ENCODE data around the gene PARP8.
"Not testable (repeated sequence)": the region's sequence is repeated elsewhere in the genome, so short reads cannot be mapped to it uniquely, and the experiment has no call there.

The PARP8 gene, protein sequence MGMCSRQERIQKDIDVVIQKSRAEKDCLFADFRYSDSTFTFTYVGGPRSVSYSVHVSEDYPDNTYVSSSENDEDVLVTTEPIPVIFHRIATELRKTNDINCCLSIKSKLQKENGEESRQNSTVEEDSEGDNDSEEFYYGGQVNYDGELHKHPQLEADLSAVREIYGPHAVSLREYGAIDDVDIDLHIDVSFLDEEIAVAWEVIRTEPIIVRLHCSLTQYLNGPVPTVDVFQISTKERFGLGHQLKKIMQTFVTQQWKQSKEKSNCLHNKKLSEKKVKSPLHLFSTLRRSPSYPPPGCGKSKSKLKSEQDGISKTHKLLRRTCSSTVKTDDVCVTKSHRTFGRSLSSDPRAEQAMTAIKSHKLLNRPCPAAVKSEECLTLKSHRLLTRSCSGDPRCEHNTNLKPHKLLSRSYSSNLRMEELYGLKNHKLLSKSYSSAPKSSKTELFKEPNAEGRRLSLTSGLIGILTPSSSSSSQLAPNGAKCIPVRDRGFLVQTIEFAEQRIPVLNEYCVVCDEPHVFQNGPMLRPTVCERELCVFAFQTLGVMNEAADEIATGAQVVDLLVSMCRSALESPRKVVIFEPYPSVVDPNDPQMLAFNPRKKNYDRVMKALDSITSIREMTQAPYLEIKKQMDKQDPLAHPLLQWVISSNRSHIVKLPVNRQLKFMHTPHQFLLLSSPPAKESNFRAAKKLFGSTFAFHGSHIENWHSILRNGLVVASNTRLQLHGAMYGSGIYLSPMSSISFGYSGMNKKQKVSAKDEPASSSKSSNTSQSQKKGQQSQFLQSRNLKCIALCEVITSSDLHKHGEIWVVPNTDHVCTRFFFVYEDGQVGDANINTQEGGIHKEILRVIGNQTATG

DNA sequence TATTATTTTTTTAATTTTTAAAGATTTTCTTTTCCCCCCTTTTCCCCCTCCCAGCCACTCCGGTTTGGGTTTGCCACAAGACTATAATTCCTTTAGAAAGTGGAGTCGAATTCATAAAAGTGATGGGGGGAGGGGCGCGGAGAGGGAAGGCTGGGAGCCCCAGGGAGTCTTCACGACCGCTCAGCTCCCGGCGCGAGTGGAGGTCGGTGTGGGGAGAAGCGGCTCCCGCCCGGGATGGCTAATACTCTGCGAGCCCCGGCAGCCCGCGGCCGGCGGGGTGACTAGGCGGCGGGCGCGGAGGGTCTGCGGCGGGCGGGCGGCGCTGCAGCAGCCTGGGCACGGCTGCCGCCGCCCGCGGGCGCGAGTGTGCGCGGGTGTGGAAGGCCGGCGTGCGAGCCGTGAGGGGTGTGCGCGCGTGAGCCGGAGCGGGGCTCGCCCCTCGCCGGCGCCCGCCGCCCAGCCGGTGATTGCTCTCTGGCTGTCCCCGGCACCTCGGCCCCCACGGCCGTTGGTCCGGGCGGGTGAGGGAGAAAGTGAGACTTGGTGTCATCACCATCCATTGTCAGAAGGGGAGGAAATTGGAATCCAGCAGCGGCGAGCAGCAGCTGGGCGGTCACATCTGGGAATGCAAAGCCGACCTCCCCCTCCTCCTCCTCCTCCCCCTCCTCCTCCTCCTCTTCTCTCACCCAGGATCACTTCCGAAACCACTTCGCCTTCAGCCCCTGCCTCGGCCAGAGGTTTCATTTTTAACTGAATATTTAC lies at the start of gene PARP8:
Gene PARP8 (plus strand): TSS at position 377 of the 762 bp plus-strand sequence. CDS start 459 bp downstream, outside the sequence.
- no peak for TF ChIP-seq GATA1 (IDR thresholded peaks at IDR 0.05; ENCODE audit: low read depth, low read length)
- no peak for TF ChIP-seq POLR2A (IDR thresholded peaks at IDR 0.05; ENCODE audit: low read length)
- peak; percentile 30 to 47 for DNase-seq

DNA sequence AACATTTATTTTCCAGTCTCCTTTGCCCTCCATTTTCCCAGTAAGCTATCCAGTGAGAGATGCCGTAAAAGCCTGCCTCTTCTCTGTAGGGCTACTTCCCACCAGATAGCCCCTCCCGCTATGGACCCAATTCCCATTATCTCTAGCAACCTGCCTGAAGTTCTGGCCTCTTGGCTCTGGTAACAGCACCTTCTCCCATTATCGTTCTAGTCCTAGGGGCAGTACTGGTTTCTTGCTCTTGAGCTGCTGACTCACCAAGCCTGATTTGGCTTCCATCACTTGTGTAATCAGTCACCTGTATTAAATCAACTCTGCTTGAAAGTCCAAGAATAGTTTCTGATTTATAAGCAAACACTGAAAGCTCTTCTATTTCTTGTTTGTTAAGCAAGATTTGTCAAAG lies 42.8 kb upstream of the PARP8 start:
- no peak for TF ChIP-seq GATA1 (IDR thresholded peaks at IDR 0.05; ENCODE audit: low read depth, low read length)
- no peak for TF ChIP-seq POLR2A (IDR thresholded peaks at IDR 0.05; ENCODE audit: low read length)
- no peak for DNase-seq

DNA sequence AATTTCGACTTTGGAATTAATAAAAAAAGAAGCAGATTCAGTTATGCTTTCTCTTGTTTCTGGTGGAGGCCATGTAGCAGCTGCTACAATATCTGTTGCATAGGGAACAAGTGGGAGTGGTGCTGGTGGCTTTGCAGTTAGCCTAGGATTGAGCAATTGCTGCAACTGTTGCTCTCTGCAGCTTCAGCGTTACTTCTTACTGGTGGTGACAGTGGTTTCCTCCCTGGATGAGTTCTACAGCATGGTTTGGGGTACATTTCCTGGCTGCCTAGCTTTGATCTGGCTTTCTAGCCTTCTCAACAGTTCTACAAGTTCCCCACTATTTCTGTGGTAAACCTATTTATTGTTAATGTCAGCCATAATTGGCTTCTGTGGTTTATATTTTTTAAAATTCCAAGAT lies 31.6 kb upstream of the PARP8 start:
- not testable (repeated sequence) for DNase-seq

DNA sequence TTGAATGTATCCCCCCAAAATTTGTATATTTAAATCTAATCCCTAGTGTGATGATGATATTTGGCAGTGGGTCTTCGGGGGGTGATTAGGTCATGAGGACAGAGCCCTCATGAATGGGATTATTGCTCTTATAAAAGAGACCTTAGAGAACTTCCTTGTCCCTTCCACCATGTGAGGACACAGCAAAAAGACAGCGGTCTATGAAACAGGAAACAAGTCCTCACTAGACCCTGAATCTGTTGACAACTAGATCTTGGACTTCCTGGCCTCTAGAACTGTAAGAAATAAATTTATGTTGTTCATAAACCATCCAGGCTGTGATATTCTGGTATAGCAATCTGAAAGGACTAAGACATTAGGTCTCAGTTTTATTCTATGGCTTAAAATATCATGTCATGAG lies 28.9 kb upstream of the PARP8 start:
- DNase-seq, result not testable (repeated sequence)

DNA sequence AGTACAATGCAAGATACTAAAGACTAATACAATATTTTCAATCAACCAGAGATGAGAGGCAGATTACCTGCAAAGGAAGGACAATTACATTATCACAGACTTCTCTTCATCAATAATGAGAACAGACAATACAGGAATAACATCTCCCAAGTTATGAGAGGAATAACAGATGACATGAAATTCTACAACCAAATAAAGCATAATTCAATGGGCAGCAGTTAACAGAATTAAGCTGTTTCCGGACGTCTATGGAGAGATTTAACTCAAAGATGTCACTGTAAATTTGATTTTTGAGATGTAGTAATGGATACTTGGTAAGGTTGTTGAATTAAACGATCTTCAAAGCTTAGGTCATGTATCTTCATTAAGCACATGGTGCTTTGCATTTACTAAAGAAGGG lies 19.8 kb upstream of the PARP8 start:
- TF ChIP-seq POLR2A (IDR thresholded peaks at IDR 0.05; ENCODE audit: low read length), result no peak
- TF ChIP-seq GATA1 (IDR thresholded peaks at IDR 0.05; ENCODE audit: low read depth, low read length), result no peak
- DNase-seq, result no peak

DNA sequence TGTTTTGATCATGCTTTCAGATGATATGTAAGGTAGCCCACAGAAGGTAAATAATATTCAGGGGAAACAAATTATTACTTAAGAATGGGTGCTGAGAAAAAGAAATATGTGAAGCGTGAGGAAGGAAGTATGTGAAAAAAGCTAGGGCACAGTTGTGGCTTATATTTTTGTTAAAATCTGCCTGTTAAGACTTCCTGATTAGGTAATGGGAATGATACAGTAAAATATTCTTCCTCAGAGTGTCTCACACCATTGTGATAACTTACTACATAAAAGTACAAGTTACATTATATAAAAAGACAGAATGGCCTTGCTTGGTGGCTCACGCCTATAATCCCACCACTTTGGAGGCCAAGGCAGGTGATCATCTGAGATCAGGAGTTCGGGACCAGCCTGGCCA lies 18.7 kb upstream of the PARP8 start:
- TF ChIP-seq GATA1 (IDR thresholded peaks at IDR 0.05; ENCODE audit: low read depth, low read length) (no peak), POLR2A (IDR thresholded peaks at IDR 0.05; ENCODE audit: low read length) (no peak)
- DNase-seq, result no peak

DNA sequence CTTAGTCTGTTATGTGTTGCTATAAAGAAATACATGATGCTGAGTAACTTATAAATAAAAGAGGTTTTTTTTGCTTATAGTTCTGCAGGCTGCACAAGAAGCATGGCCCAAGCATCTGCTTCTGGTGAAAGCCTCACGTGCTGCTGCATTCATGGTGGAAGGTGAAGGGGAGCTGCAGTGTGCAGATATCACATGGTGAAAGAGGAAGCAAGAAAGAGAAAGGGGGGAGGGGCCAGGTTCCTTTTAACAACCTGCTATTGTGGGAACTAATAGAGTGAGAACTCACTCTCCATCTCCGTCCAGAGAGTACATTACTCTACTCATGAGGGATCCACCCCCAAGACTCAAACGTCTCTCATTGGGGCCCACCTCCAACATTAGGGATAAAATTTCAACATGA lies 12.5 kb upstream of the PARP8 start:
- TF ChIP-seq POLR2A (IDR thresholded peaks at IDR 0.05; ENCODE audit: low read length) (no peak), GATA1 (IDR thresholded peaks at IDR 0.05; ENCODE audit: low read depth, low read length) (no peak)
- no peak for DNase-seq

DNA sequence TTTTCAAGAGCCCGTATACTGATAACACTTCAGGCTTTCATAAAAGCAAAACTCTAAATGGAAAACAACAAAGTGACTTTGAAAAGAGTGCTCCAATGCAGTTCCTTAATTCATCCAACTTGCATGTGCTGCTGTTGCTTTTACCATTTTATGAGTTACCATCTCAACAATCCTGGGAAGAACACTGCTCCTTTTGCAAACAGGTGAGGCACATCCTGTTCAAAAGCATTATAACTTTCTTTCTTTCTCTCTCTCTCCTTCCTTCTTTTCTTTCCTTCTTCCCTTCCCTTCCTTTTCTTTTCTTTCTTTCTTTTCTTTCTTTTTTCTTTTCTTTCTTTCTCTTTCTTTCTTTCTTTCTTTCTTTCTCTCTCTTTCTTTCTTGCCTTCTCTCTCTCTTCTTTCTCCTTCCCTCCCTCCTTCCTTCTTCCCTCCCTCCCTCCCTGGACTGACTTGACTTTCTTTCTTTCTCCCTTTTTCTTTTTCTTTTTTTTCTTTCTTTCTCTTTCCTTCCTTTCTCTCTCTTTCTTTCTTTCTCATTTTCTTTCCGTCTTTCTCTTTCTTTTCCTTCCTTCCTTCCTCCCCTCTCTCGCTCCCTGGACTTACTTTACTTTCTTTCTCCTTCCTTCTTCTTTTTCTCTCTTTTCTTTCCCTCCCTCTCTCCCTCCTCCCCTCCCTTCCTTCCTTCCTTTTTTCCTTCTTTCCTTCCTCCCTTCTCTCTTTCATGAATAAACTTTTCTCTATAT lies 11.2 kb upstream of the PARP8 start:
- no peak for DNase-seq
- TF ChIP-seq GATA1 (IDR thresholded peaks at IDR 0.05; ENCODE audit: low read depth, low read length), result no peak
- no peak for TF ChIP-seq POLR2A (IDR thresholded peaks at IDR 0.05; ENCODE audit: low read length)

DNA sequence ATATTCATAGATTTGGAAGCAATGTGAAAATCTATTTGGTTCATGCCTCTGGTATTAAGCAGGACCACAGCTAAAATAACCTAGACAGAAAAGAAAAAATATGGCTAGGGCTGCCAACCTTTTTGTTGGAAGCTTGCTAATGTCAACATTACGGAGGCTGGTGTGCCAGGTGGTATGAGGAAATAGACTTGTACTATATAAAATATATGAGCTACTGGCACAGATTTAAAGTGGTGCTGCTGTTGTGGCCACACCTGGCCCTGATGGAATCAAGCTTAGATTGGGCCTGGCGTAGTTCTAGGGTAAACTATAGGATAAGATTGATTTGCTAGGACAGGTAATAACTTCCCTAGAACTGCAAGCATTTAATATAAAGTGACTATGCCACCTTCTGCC lies 10.6 kb upstream of the PARP8 start:
- TF ChIP-seq GATA1 (IDR thresholded peaks at IDR 0.05; ENCODE audit: low read depth, low read length) (no peak), POLR2A (IDR thresholded peaks at IDR 0.05; ENCODE audit: low read length) (no peak)
- no peak for DNase-seq

DNA sequence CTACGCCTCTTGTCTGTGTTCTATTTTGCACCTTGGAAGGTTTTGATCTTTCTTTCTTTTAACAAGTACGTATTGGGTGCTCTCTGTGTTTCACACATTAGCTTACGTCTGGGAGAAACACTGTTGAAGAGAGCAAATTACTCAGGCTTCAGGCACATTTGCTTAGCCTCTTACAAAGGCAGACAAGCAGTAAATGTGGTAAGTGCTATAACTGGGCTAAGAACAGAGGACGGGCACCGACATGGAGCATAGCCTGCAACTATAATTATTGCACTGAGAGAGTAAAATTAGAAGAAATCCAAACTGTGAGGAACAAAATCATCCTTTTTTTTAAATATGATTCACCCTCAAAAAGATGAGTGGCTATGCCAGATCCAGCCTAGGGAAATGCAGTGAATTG lies 9.4 kb upstream of the PARP8 start:
- TF ChIP-seq GATA1 (IDR thresholded peaks at IDR 0.05; ENCODE audit: low read depth, low read length) (no peak), POLR2A (IDR thresholded peaks at IDR 0.05; ENCODE audit: low read length) (no peak)
- no peak for DNase-seq

DNA sequence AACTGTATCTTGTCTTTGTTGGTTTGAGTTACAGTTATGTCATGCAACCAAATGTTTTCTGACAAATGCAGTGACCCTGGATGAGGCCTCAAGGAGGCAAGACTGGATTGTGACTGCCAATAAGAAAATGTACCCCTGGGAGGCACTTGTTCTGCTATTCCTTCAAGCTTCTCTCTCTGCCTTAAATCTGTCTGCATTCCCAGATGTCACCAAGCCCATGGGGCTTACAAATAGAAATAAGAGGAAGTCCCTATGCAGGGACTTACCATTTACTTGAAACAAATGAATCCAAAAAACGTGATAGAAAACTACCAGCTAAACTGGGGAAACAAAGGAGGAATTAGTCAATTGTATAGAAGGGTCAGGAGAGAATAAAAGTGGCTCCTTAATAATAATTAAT lies 8.2 kb upstream of the PARP8 start:
- TF ChIP-seq GATA1 (IDR thresholded peaks at IDR 0.05; ENCODE audit: low read depth, low read length) (no peak), POLR2A (IDR thresholded peaks at IDR 0.05; ENCODE audit: low read length) (no peak)
- DNase-seq, result no peak

DNA sequence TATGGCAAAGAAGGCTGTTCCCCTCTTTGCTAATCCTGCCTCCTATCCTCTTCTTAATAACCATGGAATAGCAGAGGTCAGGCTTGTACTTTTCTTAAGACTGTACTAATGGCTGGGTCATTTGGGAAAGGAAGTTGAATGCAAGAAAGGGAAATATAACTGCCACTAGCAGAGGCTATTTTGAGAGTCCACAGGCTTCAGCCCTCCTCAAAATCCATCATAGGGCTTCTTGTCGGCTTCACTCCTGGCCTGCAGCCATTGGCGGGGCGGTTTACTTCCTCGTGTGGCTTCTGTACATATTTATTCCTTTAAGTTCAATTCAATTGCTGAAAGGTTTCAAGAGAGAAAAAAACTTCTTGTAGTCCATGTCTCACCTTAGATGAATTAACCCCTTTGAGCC lies 2.8 kb upstream of the PARP8 start:
- TF ChIP-seq GATA1 (IDR thresholded peaks at IDR 0.05; ENCODE audit: low read depth, low read length), result no peak
- no peak for TF ChIP-seq POLR2A (IDR thresholded peaks at IDR 0.05; ENCODE audit: low read length)
- no peak for DNase-seq

DNA sequence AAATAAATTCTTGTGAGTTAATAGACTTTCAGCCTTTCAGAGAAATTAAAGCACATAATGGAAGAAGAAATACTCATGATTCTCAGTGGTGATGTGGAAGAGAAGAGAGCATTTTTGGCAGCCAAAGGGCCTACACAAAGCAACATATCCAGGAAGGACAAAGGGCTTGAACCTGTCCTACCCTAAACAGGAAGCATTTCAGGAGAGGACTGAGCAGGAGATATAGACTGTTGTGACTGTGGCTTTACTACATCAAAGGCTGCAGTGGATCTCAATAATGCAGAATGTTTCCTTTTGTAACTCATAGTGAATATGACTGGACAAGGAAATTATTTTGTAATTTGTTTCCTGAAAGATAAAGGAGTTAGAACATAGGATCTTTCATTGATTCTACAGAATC lies 1.3 kb upstream of the PARP8 start:
- no peak for TF ChIP-seq GATA1 (IDR thresholded peaks at IDR 0.05; ENCODE audit: low read depth, low read length)
- no peak for TF ChIP-seq POLR2A (IDR thresholded peaks at IDR 0.05; ENCODE audit: low read length)
- DNase-seq, result no peak

DNA sequence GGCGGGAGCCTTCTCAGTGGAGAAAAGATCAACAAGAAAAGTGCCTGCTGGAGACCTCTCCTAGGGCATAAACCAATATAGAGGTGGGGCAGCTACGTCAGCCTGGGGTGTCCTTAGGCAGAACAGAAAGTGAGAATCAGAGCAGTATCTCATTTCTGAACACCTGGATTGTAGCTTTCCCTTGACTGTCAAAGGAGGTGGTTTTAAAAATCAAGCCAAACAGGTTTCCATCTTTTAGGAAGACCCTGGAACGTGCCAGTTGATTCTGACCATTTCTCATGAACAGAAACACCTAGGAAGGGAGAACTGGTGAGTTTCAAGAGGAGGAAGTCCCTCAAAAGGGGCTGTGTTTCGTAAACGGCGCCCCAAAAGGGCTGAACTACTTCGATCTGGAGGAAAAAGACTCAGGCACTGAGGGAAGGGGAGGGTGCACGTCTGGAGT lies 655 bp upstream of the PARP8 start:
- not testable (repeated sequence) for DNase-seq
